Coronary artery (tissue), 2 donors: ENCODE results near the gene FAH.

Experiments used
- DNase-seq: peaks from one replicate; pipeline ENCODE4 v3.0.0-alpha.2; 2017; ENCODE audit warnings: low spot score
- H3K27ac ChIP-seq, 2 donors: fragments of 200-600 bp; sonication (generic); one replicate each; pipeline ENCODE4 v1.5.1; 2016 to 2019
- H3K4me3 ChIP-seq: fragments of 200-600 bp; sonication (generic); 2 replicates; pipeline ENCODE4 v1.5.1; 2016; ENCODE audit warnings: mild to moderate bottlenecking, moderate library complexity
- CTCF ChIP-seq: fragments of 200-600 bp; sonication (generic); IDR thresholded peaks from one replicate; pipeline ENCODE4 v1.5.1; 2019; ENCODE audit warnings: antibody characterized with exemption

The FAH gene

DNA sequence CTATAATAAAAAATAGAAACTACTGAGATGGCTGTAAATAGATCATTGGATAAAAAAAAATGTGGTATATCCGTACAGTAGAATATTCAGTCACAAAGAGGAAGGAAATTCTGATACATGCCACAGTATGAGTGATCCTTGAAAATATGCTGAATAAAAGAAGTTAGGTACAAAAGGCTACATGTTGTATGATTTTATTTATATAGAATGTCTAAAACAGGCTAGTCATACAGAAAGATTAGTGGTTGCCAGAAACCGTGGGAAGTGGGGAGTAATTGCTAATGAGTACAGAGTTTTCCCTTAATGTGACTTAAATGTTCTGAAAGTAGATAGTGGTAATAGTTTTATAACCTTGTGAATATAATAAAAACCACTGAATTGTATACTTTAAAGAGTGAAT is 24.9 kb upstream of the FAH start:
- DNase-seq: no peak
- TF ChIP-seq CTCF: no peak

DNA sequence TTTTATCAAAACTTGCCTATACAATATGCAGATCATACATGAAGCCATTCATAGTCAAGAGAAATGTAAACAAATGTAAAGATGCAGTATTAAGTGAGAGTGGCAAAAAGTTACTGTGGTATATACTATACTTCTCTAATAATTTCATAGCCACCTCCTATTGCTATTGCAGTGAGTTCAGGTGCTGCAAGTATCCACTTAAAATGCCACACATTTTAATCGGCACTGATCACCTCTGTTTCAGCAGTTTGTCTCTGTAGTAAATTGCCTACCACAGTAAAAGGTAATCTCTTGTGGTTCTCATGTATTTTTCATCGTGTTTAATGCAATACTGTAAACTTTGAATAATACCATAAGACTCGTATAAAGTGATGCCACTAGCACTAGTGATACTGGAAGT is 20.4 kb upstream of the FAH start:
- no peak for TF ChIP-seq CTCF
- H3K27ac ChIP-seq: no peak overlapping the region
- no peak overlapping the region for H3K4me3 ChIP-seq
- no peak for DNase-seq

More for the DNA sequence above, 24.9 kb upstream of the FAH start:
- H3K27ac ChIP-seq: no peak overlapping the region
- no peak overlapping the region for H3K4me3 ChIP-seq

- H3K4me3 ChIP-seq: no peak overlapping the region
- no peak overlapping the region for H3K27ac ChIP-seq
- no peak for DNase-seq
- TF ChIP-seq CTCF: no peak
Observed at GRCh38 chr15:80136854-80137253, 15.9 kb upstream of the FAH start.

DNA sequence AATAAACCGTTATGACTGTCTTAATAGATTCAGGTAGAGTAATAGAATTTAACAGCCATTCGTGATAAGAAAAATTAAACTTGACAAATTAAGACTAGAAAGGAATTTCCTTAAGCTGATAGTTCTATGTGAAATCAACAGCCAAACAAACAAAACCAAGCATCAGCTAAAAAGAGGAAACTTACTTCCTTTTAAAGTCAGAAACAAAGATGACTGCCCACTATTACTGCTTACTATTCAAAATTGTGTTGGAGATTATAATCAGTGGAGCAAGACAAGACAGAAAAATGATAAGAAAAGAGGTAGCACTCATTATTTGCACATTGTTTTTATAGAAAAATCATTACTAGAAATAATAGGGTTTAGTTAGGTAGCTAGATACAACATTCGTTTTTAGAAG is 13.8 kb upstream of the FAH start:
- no peak for TF ChIP-seq CTCF
- DNase-seq: no peak
- Histone ChIP-seq H3K27ac (no peak overlapping the region), H3K4me3 (no peak overlapping the region)

- Histone ChIP-seq H3K27ac (no peak overlapping the region), H3K4me3 (no peak overlapping the region)
- TF ChIP-seq CTCF: no peak
- DNase-seq: no peak
Observed at GRCh38 chr15:80140909-80141308, 11.9 kb upstream of the FAH start.

DNA sequence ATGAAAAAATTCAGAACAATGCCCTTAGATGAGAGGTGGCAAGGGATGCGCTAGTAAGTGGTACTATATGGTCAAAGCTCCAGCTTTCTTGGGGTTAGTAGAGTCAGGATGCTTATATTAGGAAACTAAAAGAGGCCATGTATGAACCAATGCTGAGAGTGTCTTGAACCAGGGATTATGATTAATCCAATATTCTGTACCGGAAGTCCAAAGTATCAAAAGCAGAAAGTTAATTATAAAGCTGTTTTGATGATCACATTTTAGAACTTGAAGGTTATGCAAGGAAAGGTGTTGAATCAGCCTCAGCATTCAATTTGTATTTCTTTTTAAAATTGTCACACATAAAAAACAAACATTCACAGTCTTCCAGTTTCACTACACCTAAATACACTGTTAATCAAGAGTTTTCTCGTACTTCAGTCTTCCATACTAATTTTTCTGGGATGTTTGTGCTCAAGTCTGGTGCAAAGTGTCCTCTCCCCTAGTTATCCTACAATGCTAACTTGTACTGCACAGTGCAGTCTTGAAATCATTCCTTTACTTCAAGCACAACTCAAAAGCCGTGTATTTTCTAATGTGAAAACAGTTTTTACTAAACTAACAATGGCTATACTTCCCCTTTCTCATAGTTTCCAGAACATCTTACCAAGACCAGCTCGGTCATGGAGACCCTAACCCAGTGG is 10.7 kb upstream of the FAH start:
- no peak overlapping the region for H3K27ac ChIP-seq
- TF ChIP-seq CTCF: no peak
- H3K4me3 ChIP-seq: no peak overlapping the region
- no peak for DNase-seq

DNA sequence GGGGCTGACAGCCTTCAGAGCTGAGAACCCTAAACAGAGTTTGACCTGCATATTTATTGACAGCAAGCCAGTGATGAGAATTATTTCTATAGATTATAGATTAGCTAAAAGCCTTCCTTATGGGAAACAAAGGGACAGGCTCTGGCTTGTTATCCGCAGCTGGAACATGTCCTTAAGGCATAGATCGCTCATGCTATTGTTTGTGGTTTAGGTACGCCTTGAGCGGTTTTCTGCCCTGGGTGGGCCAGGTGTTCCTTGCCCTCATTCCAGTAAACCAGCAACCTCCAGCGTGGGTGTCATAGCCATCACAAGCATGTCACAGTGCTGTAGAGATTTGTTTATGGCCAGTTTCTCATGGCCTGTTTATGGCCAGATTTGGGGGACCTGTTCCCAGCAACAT is 10.2 kb upstream of the FAH start:
- TF ChIP-seq CTCF: no peak
- no peak for DNase-seq

More for the DNA sequence above, 10.2 kb upstream of the FAH start:
- no peak overlapping the region for H3K4me3 ChIP-seq
- H3K27ac ChIP-seq: no peak overlapping the region
